MM.1S (cell line): ENCODE results near the gene CCDC158.

ENCODE experiments used
- DNase-seq: peaks from one replicate; pipeline ENCODE4 v3.0.0-alpha.2; 2015
- H2AFZ ChIP-seq: fragments of 300-600 bp; sonication (generic); 2 replicates; pipeline ENCODE4 v1.6.0; 2016; ENCODE audit warnings: antibody characterized with exemption, low read length
- H3F3A ChIP-seq: fragments of 300-600 bp; sonication (generic); 2 replicates; pipeline ENCODE4 v1.6.1; 2016; ENCODE audit warnings: mild to moderate bottlenecking, antibody characterized with exemption, low read length, moderate library complexity, mixed read lengths; ENCODE audit not compliant: insufficient read depth
- H3K27ac ChIP-seq: fragments of 300-600 bp; sonication (generic); 2 replicates; pipeline ENCODE4 v1.5.1; 2016; ENCODE audit warnings: mild to moderate bottlenecking, low read length
- H3K27me3 ChIP-seq: fragments of 300-600 bp; sonication (generic); replicated peaks from 2 replicates; pipeline ENCODE4 v1.6.0; 2016; ENCODE audit warnings: low read length; ENCODE audit not compliant: insufficient read depth
- H3K36me3 ChIP-seq: fragments of 300-600 bp; sonication (generic); replicated peaks from 2 replicates; pipeline ENCODE4 v1.6.1; 2016; ENCODE audit warnings: mild to moderate bottlenecking, low read length, mixed read lengths; ENCODE audit not compliant: insufficient read depth
- H3K4me1 ChIP-seq: fragments of 300-600 bp; sonication (generic); 2 replicates; pipeline ENCODE4 v1.6.1; 2016; ENCODE audit warnings: low read length, mixed read lengths
- H3K4me2 ChIP-seq: fragments of 300-600 bp; sonication (generic); 2 replicates; pipeline ENCODE4 v1.6.0; 2016; ENCODE audit warnings: low read depth, low read length
- H3K4me3 ChIP-seq: fragments of 300-600 bp; sonication (generic); 2 replicates; pipeline ENCODE4 v1.5.1; 2016; ENCODE audit warnings: low read length, mixed read lengths
- H3K79me2 ChIP-seq: fragments of 300-600 bp; sonication (generic); 2 replicates; pipeline ENCODE4 v1.6.1; 2016; ENCODE audit warnings: mixed run types, low read length, mixed read lengths
- H3K9ac ChIP-seq: fragments of 300-600 bp; sonication (generic); 2 replicates; pipeline ENCODE4 v1.6.1; 2016; ENCODE audit warnings: low read length, mixed read lengths
- H3K9me2 ChIP-seq: fragments of 300-600 bp; sonication (generic); replicated peaks from 2 replicates; pipeline ENCODE4 v1.6.1; 2016; ENCODE audit warnings: mild to moderate bottlenecking, low read length, mixed read lengths; ENCODE audit not compliant: insufficient read depth
- H3K9me3 ChIP-seq: fragments of 300-600 bp; sonication (generic); replicated peaks from 2 replicates; pipeline ENCODE4 v1.6.1; 2016; ENCODE audit warnings: mild to moderate bottlenecking, low read length, mixed read lengths; ENCODE audit not compliant: insufficient read depth
- H4K20me1 ChIP-seq: fragments of 300-600 bp; sonication (generic); 2 replicates; pipeline ENCODE4 v1.6.1; 2016; ENCODE audit warnings: mild to moderate bottlenecking, low read length, moderate library complexity, mixed read lengths; ENCODE audit not compliant: insufficient read depth
- EZH2 ChIP-seq: fragments of 300-600 bp; sonication (generic); optimal IDR thresholded peaks from 2 replicates; pipeline ENCODE3; 2017; ENCODE audit warnings: low read depth, mild to moderate bottlenecking, antibody characterized with exemption, low read length, mixed read lengths
- EZH2phosphoT487 ChIP-seq: fragments of 300-600 bp; sonication (generic); IDR thresholded peaks from 2 replicates; pipeline ENCODE4 v1.6.1; 2018; ENCODE audit warnings: antibody characterized with exemption, low read length
- TF ChIP-seq, protein P1 (sequence below): fragments of 300-600 bp; sonication (generic); IDR thresholded peaks from 2 replicates; pipeline ENCODE4 v1.5.1; 2016; ENCODE audit warnings: antibody characterized with exemption, low read length, mixed read lengths

Gene CCDC158

GRCh38 chr4:76406081-76406480, 14.9 kb downstream of the CCDC158 start:
- no peaks in the 10 kb centered on the region for H3K27me3 ChIP-seq
- H2AFZ ChIP-seq = no peak overlapping the region
- H3K36me3 ChIP-seq = no peaks in the 10 kb centered on the region
- no peaks in the 10 kb centered on the region for H3K4me1 ChIP-seq
- H3K9ac ChIP-seq = no peak overlapping the region
- no peaks in the 10 kb centered on the region for H3K9me3 ChIP-seq
- H3K4me2 ChIP-seq = no peak overlapping the region
- H3K27ac ChIP-seq = no peak overlapping the region
- H4K20me1 ChIP-seq = no peaks in the 10 kb centered on the region
- H3K4me3 ChIP-seq = no peak overlapping the region
- H3K79me2 ChIP-seq = no peaks in the 10 kb centered on the region
- no peaks in the 10 kb centered on the region for H3F3A ChIP-seq
- no peak for TF ChIP-seq EZH2
- no peak for TF ChIP-seq EZH2phosphoT487
- TF ChIP-seq, protein P1, sequence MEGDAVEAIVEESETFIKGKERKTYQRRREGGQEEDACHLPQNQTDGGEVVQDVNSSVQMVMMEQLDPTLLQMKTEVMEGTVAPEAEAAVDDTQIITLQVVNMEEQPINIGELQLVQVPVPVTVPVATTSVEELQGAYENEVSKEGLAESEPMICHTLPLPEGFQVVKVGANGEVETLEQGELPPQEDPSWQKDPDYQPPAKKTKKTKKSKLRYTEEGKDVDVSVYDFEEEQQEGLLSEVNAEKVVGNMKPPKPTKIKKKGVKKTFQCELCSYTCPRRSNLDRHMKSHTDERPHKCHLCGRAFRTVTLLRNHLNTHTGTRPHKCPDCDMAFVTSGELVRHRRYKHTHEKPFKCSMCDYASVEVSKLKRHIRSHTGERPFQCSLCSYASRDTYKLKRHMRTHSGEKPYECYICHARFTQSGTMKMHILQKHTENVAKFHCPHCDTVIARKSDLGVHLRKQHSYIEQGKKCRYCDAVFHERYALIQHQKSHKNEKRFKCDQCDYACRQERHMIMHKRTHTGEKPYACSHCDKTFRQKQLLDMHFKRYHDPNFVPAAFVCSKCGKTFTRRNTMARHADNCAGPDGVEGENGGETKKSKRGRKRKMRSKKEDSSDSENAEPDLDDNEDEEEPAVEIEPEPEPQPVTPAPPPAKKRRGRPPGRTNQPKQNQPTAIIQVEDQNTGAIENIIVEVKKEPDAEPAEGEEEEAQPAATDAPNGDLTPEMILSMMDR = no peak
- DNase-seq = no peak
- H3K9me2 ChIP-seq = no peaks in the 10 kb centered on the region

DNA sequence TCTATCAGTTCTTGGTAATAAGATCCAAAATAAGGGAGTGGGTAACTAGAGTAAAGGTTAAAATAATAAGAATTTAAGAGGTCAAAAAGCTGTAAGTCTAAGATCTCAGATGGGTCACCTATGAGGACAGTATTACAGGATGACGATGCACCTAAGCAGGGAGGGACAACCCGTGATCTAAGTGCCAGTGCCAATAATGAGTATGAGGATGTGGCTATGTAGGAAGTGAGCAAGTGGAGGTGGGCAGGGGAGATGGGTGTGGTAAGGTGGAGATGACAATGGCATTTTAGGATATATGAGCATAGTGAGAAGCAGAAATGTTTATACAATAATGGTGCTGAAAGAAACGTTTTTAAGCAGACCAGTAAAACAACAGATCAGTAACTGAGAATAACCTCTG, 19.3 kb downstream of the CCDC158 start:
- H3K4me1 ChIP-seq = no peaks in the 10 kb centered on the region
- H3K9me2 ChIP-seq = no peaks in the 10 kb centered on the region
- no peaks in the 10 kb centered on the region for H3K9me3 ChIP-seq
- H3K27me3 ChIP-seq = no peaks in the 10 kb centered on the region
- no peaks in the 10 kb centered on the region for H3K79me2 ChIP-seq
- H3K36me3 ChIP-seq = no peaks in the 10 kb centered on the region
- no peak overlapping the region for H3K9ac ChIP-seq
- no peak overlapping the region for H3K27ac ChIP-seq
- no peak overlapping the region for H2AFZ ChIP-seq
- no peaks in the 10 kb centered on the region for H4K20me1 ChIP-seq
- DNase-seq = no peak
- H3K4me2 ChIP-seq = no peak overlapping the region
- no peak overlapping the region for H3K4me3 ChIP-seq
- no peaks in the 10 kb centered on the region for H3F3A ChIP-seq
- TF ChIP-seq EZH2phosphoT487 (no peak), EZH2 (no peak)
- TF ChIP-seq, protein P1 = no peak

DNA sequence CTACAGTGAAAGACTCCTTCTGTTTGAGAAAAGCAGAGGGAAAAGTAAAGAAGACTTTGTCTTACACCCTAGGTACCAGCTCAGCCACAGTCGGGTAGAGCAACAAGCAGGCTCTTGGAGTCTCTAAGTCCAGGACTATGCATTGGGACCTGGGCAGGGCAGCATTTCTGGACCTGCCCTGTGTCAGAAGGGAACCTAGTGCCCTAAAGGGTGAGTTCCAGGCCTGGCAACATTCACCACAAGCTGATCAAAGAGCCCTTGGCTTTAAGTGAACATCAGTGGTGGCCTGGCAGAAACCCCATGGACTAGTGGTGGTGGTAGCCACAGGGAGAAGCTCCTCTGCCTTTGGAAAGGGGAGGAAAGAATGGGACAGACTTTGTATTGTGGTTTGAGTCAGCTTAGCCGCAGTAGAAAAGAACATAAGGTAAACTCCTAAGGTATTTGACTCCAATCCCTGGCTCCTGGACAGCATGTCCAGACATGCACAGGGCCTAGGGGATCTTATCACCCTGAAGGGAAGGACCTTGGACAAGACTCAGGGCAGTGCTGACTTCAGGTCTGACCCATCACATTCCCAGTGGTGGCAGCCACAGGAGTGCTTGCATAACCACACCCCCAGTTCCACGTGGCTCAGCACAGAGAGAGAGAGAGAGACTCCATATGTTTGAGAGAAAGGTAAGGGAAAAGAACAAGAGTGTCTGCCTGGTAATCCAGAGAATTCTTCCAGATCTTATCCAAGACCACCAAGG, 32.6 kb downstream of the CCDC158 start:
- Histone ChIP-seq H3K27ac (no peak overlapping the region), H3F3A (no peaks in the 10 kb centered on the region), H3K27me3 (no peaks in the 10 kb centered on the region), H3K9me2 (no peaks in the 10 kb centered on the region), H3K36me3 (no peaks in the 10 kb centered on the region), H3K9ac (no peak overlapping the region), H2AFZ (no peak overlapping the region), H3K79me2 (no peaks in the 10 kb centered on the region), H3K4me3 (no peak overlapping the region), H4K20me1 (no peaks in the 10 kb centered on the region), H3K4me2 (no peak overlapping the region), H3K4me1 (peaks cover under 1% of the 10 kb centered on the region; the same call in 1 of the 2 replicates), H3K9me3 (no peaks in the 10 kb centered on the region)
- no peak for TF ChIP-seq EZH2
- no peak for TF ChIP-seq EZH2phosphoT487
- TF ChIP-seq, protein P1 = no peak
- no peak for DNase-seq
